ENCODE results near the gene HACE1.

The HACE1 gene

GRCh38 chr6:104799134-104799657, 60.5 kb downstream of the HACE1 start:
- ChIA-PET CTCF (interaction anchor here (1.4 kb wide), 1 partner anchor 8 kb away, joined by 3 read pairs; no protein-coding TSS in a partner anchor), POLR2A (no interaction called here)
- no peak overlapping the region for H3K4me3 ChIP-seq (ENCODE audit: low read depth, low read length)
- DNase-seq (ENCODE audit: low read depth, low spot score), result no peak
- no peak for TF ChIP-seq CTCF (IDR thresholded peaks at IDR 0.05; ENCODE audit: insufficient read depth, low read length, missing control alignments)

GRCh38 chr6:104796031-104796785, 63.5 kb downstream of the HACE1 start:
- DNase-seq (ENCODE audit: low read depth, low spot score), result no peak
- CTCF ChIA-PET, result no interaction called here
- POLR2A ChIA-PET, result no interaction called here
- no peak overlapping the region for H3K4me3 ChIP-seq (ENCODE audit: low read depth, low read length)
- no peak for TF ChIP-seq CTCF (IDR thresholded peaks at IDR 0.05; ENCODE audit: insufficient read depth, low read length, missing control alignments)

- ChIA-PET CTCF (no interaction called here), POLR2A (no interaction called here)
- TF ChIP-seq CTCF (IDR thresholded peaks at IDR 0.05; ENCODE audit: insufficient read depth, low read length, missing control alignments), result no peak
- DNase-seq (ENCODE audit: low read depth, low spot score), result no peak
- no peak overlapping the region for H3K4me3 ChIP-seq (ENCODE audit: low read depth, low read length)
Measured at GRCh38 chr6:104795363-104795762, 64.4 kb downstream of the HACE1 start.

- ChIA-PET POLR2A (no interaction called here), CTCF (interaction anchor here (0.8 to 1.6 kb wide), 5 partner anchors 10 to 288 kb away, joined by 3 to 4 read pairs (median 3); no protein-coding TSS in a partner anchor)
- TF ChIP-seq CTCF (IDR thresholded peaks at IDR 0.05; ENCODE audit: insufficient read depth, low read length, missing control alignments), result no peak
- DNase-seq (ENCODE audit: low read depth, low spot score), result peak; percentile 65
- H3K4me3 ChIP-seq (ENCODE audit: low read depth, low read length), result no peak overlapping the region
Measured at GRCh38 chr6:104789770-104790190, 69.9 kb downstream of the HACE1 start.

- H3K4me3 ChIP-seq (ENCODE audit: low read depth, low read length), result no peak overlapping the region
- ChIA-PET POLR2A (no interaction called here), CTCF (interaction anchor here (1.6 kb wide), 1 partner anchor 18 kb away, joined by 3 read pairs; no protein-coding TSS in a partner anchor)
- no peak for DNase-seq (ENCODE audit: low read depth, low spot score)
- no peak for TF ChIP-seq CTCF (IDR thresholded peaks at IDR 0.05; ENCODE audit: insufficient read depth, low read length, missing control alignments)
Measured at GRCh38 chr6:104788400-104788799, 71.3 kb downstream of the HACE1 start.

- ChIA-PET CTCF (no interaction called here), POLR2A (no interaction called here)
- TF ChIP-seq CTCF (IDR thresholded peaks at IDR 0.05; ENCODE audit: insufficient read depth, low read length, missing control alignments), result no peak
- H3K4me3 ChIP-seq (ENCODE audit: low read depth, low read length), result no peak overlapping the region
- DNase-seq (ENCODE audit: low read depth, low spot score), result no peak
Measured at GRCh38 chr6:104787305-104787704, 72.4 kb downstream of the HACE1 start.

All from AG04449 (cell line).